Measurements from ENCODE around the gene ADSL. TPM values are rescaled to one million over a fixed set of nuclear protein-coding genes. Genes with fewer than 3 reads are reported as not detected.

ADSL gene
- total and polyA plus RNA-seq, 9 of the 15 experiments (the other 6 are each of a cell fraction or from before 2014, with no cell fraction given) = 112 to 322 (median 146) TPM

- no peak for TF ChIP-seq HOXB6 (CRISPR knock-in tag; IDR thresholded peaks at IDR 0.05; ENCODE audit: borderline replicate concordance)
- TF ChIP-seq NFE2 (IDR thresholded peaks at IDR 0.05; ENCODE audit: low read depth) = no peak
- TF ChIP-seq MCM3 (IDR thresholded peaks at IDR 0.05) = no peak
- no peak for TF ChIP-seq ATF3 (IDR thresholded peaks at IDR 0.05)
- TF ChIP-seq ATF3 (CRISPR knock-in tag; conservative IDR thresholded peaks at IDR 0.05) = 0 out of 2 replicates have a peak, but pooled peaks have one; percentile 33
- no peak for TF ChIP-seq ID3 (CRISPR knock-in tag; IDR thresholded peaks at IDR 0.05)
- TF ChIP-seq ID3 (tag; IDR thresholded peaks at IDR 0.05) = no peak
- TF ChIP-seq THRB (CRISPR knock-in tag; conservative IDR thresholded peaks at IDR 0.05) = no peak
- TF ChIP-seq ZBTB17 (CRISPR knock-in tag; IDR thresholded peaks at IDR 0.05) = peak; percentile 90
- no peak for TF ChIP-seq DNMT1 (IDR thresholded peaks at IDR 0.05)
- no peak for TF ChIP-seq DLX4 (CRISPR knock-in tag; IDR thresholded peaks at IDR 0.05)
- TF ChIP-seq PYGO2 (tag; IDR thresholded peaks at IDR 0.05) = no peak
- TF ChIP-seq HDAC8 (tag; IDR thresholded peaks at IDR 0.05) = no peak
- TF ChIP-seq ZNF512 (tag; IDR thresholded peaks at IDR 0.05) = no peak
- TF ChIP-seq ZKSCAN8 (CRISPR knock-in tag; IDR thresholded peaks at IDR 0.05) = no peak
- TF ChIP-seq RBM39 (optimal IDR thresholded peaks at IDR 0.05; ENCODE audit: low read depth, low read length) = no peak
- no peak for TF ChIP-seq ZKSCAN3 (CRISPR knock-in tag; IDR thresholded peaks at IDR 0.05)
- TF ChIP-seq SLC30A9 (CRISPR knock-in tag; IDR thresholded peaks at IDR 0.05) = no peak
- no peak for TF ChIP-seq HNRNPUL1 (IDR thresholded peaks at IDR 0.05; ENCODE audit: low read length)
- TF ChIP-seq PRMT5 (CRISPR knock-in tag; IDR thresholded peaks at IDR 0.05) = no peak
- no peak for TF ChIP-seq ARNT (IDR thresholded peaks at IDR 0.05)
- TF ChIP-seq CREB3L1 (IDR thresholded peaks at IDR 0.05; ENCODE audit: borderline replicate concordance, low read depth) = peak; percentile 15; the same call in 1 of the 2 replicates
- no peak for TF ChIP-seq CREB1 (IDR thresholded peaks at IDR 0.05)
- TF ChIP-seq CREB1 (CRISPR knock-in tag; IDR thresholded peaks at IDR 0.05) = no peak; the same call in 1 of the 2 replicates
Observed at GRCh38 chr22:40346185-40347118, at the start of gene ADSL (continued).

Measured in K562 (cell line).